ENCODE measurements around the gene DNMT3B.
A peak's percentile ranks its signal among the peaks of the same experiment; 100 is the strongest.
"Not testable (repeated sequence)": the region's sequence is repeated elsewhere in the genome, so short reads cannot be mapped to it uniquely, and the experiment has no call there.

Gene DNMT3B

DNA sequence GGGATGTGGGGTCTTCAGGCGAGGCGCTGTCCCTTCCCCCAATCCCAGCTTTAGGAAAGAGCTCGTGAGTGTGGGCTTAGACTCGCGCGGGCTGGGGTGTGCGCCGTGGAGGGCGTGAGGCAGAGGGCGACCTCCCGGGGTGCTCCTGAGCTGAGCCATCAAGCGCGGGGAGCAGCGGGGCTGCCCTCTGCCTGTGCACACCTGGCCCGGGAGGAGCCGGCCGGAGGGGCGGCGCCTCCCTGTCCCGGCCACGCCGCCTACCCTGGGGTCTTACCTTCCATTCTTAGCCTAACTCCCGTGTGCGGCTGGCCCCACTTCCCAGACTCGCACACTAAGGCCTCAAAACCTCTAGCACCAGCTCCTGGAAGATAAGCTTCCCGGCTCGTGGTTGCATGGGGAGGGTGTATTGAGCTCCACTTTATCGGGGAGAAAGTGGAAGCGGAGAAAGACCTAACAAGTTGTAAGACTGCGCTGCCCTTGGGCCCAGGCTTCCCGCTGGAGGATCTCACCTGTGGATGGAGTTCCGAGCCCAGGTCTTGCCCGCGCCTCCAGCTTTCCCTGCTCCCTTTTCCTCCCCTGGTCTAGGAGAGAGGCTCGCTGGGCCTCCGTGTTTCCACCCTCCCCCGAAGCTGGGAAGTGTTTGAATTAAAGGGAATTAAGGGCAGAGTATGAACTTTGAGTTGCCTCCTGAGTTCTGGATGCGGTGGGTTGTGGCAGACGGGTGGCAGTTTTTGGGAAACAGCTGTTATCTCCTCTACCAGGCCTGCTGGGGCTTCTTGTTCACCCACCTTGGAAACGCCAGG lies 1.2 kb downstream of the DNMT3B start:
- no peak for DNase-seq

DNA sequence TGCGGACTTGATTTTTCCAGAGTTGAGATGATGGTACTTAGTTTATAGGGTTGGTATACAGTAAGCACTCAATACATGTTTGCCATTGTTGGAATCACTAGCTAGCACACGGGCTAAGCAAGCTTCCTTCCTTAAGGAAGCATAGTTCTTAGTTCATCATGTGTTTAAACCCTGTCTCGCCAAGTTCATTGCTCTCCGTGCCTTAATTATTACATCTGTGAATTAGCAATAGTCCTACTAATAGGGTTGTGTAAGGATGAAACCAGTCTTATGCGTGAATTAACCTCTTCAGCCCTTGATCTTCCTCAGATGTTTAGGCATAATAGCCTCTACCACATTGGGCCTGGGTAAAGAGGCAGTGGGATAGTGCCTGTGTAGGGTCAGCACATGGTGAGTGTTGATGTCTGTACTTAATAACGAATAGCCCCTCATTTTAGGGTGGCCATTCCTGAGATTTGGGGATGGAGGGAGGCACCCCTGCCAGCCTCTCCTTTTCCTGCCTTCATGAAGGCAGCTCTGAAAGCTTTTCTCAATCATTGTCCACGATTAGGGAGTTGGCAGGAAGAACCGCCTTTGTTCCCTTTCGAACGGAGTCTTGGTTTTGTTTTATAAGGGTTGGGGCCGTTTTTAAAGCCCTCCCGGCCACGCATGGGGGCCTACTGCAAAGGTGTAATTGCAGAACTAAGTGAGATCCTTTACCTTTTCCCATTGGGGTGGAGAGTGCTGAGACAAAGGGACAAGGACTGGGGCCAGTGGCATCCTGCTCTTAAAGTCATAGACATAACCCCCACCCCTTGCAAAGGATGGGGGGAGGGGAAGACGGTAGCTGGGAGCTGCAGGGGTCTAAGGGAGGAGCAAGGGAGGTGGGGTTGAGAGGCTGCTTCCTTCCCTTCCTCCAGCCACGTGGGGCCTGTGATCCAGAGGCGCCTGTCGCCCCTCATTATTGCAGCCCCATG lies 2.1 kb downstream of the DNMT3B start:
- DNase-seq = no peak

DNA sequence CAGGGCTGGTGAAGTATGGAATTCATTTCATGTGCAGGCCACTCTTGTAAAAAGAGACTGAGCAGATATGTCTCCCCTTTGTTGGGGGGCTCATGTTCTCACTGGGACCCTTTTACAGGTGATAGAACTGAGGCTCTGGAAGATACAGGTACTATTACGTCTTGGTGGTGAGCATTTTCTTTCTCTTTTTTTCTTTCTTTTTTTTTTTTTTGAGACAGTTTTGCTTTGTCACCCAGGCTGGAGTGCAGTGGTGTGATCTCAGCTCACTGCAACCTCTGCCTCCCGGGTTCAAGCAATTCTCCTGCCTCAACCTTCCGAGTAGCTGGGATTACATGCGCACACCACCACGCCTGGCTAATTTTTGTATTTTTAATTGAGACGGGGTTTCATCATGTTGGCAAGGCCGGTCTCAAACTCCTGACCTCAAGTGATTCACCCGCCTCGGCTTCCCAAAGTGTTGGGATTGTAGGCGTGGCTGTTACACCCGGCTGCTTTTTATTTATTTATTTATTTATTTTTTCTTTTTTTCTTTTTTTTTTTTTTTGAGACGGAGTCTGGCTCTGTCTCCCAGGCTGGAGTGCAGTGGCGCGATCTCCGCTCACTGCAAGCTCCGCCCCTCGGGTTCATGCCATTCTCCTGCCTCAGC lies 3.2 kb downstream of the DNMT3B start:
- not testable (repeated sequence) for DNase-seq

DNA sequence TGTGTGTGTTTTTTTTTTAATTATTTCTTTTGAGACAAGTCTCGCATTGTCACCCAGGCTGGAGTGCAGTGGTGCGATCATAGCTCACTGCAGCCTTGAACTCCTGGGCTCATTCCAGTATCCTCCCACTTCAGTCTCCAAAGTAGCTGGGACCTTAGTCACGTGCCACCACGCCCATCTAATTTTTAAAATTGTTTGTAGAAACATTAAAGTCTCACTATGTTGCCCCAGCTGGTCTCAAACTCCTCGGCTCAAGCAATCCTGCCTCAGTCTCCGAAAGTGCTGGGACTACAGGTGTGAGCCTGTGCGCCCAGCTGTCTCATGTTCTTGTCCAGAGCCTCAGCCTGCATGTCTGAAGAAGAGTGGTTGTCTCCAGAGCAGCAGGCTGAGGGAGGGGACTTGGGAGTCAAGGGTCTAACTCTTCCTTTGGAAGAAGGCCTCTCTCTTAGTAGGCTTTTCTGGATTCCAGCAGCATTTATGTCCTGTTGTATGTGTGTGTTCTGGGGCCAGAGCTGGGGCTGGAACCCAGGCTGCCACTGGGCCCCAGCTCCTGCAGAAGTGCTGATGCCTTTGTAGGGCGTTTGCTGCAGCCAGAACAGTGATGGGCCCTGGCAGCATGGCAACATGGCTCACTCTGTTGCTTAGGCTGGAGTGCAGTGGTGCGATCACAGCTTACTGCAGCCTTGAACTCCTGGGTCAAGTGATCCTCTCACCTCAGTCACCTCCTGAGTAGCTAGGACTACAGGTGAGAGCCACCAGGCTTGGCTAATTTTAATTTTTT lies 5.4 kb downstream of the DNMT3B start:
- no peak for DNase-seq

DNA sequence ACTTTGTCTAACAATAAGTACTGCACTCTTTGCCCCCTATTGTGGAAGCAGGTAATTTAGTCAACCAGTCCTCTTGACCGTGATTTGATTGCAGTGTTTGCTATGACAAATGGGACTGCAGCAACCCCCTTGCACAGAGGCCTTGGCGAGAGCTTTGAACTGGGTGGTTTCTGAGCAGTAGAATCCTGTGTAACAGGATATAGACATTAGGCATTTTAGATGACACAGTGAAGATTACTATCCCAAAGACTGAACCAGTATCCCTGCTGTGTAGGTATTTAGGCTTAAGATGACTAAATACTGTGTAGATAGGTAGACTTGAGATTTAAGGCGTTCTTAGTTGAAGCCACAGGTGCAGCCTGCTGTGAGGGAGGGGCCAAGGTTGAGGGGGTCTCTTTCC lies 9.9 kb downstream of the DNMT3B start:
- no peak for DNase-seq

DNA sequence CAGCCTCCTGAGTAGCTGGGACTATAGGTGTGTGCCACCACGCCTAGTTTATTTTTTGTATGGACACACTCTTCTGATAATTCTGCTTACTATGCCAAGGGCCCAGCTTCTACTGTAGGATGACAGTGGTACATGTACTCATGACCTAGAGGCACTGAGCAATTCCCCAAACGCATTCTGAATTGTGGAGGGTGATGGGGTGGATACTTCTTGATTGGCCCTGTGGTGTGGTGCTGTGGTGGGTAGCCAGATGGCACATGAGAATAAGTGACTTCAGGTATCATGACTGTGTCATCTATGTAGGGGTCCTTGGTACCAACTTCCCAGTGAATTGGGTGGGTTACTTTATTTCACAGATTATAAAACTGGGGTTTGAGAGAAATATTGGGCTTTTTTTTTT lies 11.0 kb downstream of the DNMT3B start:
- DNase-seq = no peak

DNA sequence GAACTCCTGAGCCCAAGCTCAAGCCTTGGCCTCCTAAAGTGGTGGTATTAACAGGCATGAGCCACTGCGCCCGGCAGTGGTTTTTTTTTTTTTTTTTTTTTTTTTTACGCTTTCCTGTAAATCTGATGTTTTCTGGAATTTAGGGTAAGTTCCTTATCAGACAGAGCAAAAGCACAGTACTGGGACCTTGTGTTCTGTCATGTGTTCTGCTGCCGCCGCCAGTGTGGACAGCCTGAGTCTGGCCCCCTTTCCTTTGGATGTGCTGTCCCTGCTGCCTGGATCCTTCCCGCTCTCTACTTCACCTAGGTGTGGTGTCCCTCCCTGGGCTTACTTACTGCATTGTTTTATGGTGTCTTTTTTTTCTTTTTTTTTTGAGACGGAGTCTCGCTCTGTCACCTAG lies 11.7 kb downstream of the DNMT3B start:
- no peak for DNase-seq

DNA sequence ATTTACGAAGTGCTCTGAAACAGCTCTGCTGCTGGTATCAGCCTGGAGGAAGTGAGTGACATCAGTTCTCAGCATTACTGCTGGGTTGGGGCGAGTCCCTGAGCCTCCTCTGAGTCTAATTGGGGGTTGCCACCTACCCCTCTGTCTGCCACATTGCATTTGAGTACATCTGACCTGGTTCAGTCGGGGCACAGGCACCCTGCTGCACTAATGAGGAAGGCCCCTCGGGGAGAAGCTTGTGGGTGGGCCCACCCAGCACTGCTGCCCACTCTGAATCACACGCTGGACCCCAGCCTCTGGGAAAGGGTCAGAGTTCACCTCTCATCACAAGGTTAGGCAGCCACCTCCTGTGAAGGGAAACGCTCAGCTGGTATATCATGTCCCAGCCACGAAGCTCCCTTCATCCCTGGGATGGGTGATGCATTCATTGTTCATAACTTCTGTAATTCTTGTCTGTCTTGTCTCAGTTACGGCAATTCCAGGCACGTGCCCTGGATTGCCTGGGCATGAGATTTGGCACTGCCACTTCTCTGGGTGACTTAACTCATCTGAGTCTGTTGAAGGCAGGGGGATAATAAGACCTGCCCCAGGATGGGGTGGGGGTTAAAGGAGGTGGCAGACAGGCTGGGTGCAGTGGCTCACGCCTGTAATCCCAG lies 13.3 kb downstream of the DNMT3B start:
- no peak for DNase-seq

DNA sequence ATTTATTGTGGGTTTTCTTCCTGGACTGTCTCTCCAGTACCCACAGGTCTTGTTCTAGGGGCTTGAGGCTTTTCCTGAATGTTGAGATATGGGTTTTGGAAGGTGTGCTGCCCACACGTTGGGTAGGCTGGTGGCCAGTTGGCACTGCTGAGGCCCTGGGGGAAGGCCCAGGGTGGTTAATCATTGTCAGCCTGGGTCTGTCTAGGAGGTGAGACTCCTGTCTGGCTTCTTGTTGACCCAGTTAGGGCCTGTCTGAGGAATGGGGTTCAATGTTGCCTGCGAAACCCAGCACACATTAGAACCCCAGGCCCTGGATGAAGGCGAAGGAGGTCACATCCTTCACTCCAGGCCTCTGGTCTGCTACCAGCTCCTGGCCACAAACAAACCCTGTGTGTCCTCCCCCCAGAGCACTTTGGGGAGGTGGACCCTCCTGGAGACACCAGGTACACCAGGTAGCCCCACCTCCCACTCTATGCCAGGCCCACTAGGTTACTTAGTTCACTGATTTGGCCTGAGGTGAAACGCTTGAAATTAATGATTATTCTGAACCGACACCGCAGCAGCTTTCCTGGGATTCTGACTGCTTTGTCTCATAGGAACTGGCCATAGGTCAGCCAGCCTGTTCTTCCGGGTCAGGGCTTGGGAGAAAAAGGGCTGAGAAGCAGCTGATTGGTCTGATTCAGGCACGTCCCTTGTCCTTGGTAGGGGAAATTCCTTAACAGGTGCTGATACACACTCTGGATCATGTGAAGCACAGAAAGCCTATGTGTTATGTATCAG lies 15.2 kb downstream of the DNMT3B start:
- no peak for DNase-seq

DNA sequence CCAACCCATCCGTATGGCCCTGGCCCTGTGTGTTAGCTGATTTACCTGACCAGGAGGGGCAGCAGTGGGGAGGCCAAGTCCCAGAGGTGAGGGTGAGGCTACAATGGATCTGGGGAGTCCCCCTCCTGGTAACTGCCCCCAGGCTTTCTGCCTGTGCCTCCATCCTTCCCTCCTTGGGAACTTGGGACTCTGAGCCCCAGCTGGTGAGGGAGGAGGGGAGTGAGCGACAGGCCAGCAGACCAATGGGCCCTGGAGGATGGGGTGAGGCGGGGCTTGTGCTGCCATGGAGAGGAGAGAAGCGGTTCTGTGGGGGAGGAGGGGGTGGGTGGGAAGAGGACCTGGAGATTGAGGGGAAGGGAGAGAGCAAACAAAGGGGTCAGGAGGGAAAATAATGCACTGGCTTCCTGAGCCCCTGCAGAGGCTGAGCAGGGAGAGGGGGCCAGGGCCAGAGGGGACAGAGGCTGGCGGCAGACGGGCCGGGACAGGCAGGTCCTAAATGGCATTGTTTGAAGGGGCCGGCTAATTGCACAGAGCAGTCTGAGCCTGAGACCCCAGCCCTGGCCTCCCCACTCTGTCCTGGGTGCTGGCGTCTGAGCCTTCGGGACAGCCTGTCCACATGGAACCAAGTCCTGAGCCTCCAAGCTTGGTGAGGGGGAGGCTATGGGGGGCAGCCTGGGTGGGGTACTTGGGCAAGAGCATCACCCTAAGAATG lies 17.5 kb downstream of the DNMT3B start:
- DNase-seq = no peak

DNA sequence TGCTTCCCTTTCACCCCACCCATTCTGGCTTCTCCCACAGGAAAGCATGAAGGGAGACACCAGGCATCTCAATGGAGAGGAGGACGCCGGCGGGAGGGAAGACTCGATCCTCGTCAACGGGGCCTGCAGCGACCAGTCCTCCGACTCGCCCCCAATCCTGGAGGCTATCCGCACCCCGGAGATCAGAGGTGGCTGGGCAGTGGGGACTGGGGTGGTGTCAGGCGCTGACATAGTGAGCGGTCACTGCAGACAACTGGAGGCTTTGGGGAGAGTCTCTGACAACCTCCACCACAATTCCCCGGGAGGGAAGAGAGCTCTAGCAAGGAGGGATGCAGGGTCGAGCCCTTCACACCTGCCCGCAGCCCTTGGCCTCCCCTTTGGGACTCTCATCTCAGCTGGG lies 18.1 kb downstream of the DNMT3B start:
- DNase-seq = no peak

DNA sequence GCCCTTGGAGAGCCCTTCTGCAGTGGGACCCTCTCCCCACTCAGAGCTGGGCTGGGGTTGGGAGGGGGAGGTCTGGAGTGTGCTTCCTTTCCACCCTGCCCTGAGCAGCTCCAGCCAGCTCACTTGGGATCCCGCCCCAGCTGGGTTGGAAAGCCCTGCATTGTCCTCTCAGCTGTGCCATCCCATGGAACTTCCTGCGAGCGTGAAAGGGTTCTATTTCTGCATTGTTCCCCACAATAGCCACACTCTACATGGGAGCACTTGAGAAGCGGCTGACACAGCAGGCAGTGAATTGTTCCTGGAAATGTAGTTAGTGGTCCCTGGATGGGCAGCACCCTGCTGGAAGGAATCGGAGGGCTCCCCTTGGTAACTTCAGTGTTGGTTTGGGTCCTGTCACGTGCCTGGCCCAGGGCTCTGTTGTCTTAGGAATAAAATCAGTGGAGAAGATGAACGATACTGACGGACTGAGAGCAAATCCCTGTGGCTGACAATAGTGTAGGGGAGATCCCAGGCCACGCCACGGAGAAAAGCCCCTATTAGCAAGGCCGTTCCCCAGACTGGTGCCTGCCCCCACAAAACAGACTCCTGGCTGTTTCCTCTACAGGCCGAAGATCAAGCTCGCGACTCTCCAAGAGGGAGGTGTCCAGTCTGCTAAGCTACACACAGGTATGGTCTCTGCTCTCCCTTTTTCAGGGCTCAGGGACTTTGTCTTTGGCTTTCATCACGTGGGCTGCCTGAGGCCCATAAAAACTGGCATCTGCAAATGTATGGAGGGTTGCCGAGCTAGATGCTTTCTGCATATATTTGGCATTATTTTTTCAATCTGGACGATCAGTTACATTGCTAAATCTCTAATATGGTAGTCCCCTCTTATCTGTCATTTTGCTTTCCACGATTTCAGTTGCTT lies 18.8 kb downstream of the DNMT3B start:
- DNase-seq = no peak

DNA sequence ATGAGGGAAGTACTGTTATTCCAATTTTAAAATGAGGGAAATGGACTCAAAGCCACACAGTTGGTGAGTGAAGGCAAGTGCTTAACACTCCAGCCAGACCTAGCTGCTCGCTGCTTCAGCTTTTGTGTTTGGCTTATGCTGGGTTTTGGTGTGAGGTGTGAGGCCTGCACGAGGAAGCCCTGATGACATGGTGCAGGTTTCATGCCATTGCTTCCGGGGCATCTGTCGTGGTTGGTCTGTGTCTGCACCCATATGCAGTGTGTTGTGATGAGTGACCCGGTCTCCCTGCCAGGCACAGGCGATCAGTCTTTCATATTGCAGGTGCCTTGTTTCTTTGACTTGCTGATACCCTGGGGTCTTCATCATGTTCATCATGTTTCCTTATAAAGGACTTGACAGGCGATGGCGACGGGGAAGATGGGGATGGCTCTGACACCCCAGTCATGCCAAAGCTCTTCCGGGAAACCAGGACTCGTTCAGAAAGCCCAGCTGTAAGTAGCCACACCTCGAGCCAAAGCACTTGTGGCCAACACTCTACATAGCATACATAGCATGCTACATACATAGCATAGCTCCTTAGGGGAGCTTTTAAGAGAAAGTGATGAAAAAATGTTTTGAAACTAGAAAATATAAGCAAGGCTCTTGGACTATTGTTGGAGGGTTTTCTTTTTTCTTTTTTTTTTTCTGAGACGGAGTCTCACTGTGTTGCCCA lies 22.3 kb downstream of the DNMT3B start:
- no peak for DNase-seq

DNA sequence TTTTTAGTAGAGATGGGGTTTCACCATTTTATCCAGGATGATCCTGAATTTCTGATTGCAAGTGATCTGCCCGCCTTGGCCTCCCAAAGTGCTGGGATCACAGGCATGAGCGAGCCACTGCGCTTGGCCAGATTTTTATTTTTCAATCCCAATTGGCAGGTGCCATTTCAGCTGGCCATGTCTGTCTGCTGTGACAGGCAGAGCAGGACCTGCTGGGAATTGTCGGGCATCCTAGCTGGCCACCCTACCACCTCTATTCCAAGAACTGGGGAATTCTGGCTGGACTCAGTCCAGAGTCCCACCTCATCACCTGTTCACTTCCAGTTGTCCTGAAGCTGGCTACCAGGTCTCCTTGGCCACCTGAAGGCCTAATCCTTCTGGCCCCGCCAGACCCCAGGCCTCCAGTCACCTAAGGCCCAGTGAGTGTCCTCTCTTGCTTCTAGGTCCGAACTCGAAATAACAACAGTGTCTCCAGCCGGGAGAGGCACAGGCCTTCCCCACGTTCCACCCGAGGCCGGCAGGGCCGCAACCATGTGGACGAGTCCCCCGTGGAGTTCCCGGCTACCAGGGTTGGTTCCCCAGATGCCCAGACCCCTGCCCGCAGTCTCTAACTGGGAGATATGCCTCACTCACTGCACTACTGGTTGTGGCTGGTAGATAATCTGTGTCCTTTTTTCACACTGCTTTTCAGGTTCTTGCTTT lies 24.0 kb downstream of the DNMT3B start:
- no peak for DNase-seq

DNA sequence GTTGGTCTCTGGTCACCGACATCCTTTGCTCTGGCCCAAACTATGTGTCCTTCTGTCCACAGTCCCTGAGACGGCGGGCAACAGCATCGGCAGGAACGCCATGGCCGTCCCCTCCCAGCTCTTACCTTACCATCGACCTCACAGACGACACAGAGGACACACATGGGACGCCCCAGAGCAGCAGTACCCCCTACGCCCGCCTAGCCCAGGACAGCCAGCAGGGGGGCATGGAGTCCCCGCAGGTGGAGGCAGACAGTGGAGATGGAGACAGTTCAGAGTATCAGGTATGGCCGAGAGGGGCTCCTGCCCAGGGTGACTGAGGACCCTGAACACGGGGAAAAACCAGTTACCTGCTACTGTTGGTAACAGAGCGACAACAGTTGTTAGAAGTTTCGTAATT lies 25.0 kb downstream of the DNMT3B start:
- DNase-seq = no peak

DNA sequence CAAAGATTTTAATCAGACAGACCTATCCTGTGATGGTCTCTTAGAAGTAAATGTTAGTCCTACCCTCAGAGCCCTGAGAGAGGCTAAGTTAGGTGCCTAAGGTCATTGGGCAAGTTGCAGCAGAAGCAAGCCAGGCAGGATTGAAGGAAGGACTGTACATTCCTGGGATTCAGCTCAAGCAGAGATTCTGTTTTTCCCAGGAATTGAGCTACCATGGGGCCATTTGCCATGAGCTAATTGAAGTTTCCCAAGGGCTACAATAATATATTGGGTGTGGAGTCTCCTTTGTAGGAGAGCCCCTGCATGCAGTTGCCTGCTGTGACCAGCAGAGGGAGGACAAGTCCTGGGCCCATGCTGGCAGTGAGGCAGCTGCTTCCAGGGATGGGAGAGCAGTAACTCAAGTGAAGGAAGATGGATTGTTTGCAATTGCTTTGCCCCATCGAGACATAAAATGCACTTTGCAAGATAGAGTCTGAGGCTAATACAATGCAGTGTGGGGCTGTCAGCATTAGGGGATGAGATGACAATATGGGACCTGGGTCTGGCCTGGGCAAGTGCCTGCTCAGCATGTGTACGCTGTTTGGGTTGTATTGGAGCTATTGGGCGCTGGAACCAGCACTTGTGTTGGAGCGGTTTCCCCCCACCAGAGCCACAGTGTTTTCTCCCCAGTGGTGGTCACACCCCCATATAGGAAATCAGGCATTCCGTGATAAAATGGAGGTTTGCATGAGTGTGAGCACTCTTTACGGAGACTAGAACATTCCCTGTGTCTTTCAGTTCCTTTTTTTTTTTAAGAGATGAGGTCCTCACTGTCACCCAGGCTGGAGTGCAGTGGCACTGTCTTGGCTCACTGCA lies 27.9 kb downstream of the DNMT3B start:
- DNase-seq = peak; percentile 51

DNA sequence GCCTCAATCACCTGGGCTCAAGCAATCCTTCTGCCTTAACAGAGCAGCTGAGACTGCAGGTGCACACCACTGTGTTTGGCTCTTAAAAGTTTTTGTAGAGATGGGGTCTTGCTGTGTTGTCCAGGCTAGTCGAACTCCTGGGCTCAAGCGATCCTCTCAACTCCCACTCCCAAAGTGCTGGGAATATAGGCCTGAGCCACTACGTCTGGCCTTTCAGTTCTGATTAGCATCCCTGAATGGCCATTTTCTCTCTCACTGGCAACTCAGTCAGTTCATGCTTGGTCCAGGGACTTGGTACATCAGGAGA lies 28.5 kb downstream of the DNMT3B start:
- DNase-seq = no peak

All from activated effector memory CD4-positive, alpha-beta T cell treated with Interleukin-2 at 50 U/mL for 16 hours (primary cell).